GM19452 (cell line): ENCODE measurements around the gene TRAPPC4.
"Not testable (repeated sequence)": the region's sequence is repeated elsewhere in the genome, so short reads cannot be mapped to it uniquely, and the experiment has no call there.

Experiments
- ATAC-seq: cut with Tn5 transposase; IDR thresholded peaks from one replicate; pipeline ENCODE4 v1.9.1; 2021; ENCODE audit not compliant: unreplicated experiment

Gene TRAPPC4, protein sequence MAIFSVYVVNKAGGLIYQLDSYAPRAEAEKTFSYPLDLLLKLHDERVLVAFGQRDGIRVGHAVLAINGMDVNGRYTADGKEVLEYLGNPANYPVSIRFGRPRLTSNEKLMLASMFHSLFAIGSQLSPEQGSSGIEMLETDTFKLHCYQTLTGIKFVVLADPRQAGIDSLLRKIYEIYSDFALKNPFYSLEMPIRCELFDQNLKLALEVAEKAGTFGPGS

DNA sequence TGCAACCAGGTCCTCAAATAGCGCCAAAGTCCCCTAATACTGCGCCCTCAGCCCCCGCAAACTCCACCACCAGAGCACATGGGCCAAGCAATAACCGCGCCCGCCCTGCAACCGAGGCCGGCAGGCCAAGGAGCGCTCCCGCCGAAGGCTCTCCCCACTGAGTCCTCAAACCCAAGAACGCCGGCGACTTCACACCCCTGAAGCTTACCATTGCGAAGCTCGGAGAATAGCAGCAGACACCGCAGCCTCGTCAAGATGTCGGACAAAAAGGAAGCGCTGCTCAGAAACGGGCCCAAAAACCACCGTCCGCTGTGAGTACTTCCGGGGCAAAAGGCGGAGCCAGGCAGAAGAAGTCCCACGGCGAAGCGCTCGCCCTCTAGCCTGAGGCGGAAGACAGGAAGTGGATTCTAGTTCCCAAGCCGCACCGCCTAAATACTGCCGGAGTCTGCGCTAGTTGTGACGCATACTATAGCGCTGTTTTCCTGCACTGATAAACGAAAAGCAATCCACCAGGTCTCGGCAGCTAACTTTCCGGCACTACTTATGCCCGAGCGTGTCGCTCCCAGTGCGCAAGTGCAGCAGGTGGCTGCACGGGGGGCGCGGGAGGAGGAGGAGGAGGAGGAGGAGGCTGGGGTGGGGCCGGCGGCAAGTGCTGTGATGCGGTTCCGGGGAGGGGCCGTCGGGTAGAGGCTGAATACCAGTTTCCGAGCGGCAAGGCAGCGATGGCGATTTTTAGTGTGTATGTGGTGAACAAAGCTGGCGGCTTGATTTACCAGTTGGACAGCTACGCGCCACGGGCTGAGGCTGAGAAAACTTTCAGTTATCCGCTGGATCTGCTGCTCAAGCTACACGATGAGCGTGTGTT, at the start of gene TRAPPC4, which contains the start of gene RPS25:
Gene TRAPPC4, plus strand, starts transcription at position 693 of the 865 bp plus-strand sequence. Its CDS starts 30 bp downstream, at position 723.
Gene RPS25, minus strand, starts transcription at position 270 of the 865 bp plus-strand sequence. Its CDS starts 59 bp downstream, at position 211.
- ATAC-seq: peak; percentile 82

DNA sequence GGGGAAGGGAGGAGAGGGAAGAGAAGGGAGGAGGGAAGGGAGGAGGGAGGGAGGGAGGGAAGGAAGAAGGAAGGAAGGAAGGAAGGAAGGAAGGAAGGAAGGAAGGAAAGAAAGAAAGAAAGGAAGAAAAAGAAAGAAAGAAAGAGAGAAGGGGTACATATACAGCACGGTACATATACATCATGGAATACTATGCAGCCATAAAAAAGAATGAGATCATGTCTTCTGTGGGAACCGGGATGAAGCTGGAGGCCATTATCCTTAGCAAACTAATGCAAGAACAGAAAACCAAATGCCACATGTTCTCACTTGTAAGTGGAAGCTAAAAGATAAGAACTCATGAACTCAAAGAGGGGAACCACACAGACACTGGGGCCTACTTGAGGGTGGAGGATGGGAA, 49.1 kb upstream of the TRAPPC4 start:
- not testable (repeated sequence) for ATAC-seq

DNA sequence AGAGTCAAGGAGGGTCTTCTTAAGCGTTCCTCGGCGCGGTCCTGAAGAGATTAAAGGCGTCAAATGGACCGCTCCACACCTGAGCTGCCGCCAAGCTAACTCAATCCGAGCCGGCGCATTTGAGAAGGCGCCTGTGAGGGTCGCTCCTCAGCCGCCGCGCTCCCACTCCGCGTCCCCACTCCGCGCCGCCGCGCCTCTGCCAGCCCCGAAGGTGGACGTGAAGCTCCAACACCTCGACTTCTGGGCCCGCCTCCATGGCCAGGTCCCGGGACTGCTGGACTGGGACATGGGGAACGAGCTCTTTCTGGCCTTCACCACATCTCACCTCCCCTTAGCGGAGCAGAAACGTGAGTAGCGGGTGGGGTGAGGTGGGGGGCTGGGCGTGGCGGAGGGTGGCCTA, 46.9 kb upstream of the TRAPPC4 start, which contains the start of gene FOXR1:
Gene FOXR1, plus strand, starts transcription at position 116 of the 400 bp plus-strand sequence. Its CDS starts 171 bp downstream, at position 287.
- no peak for ATAC-seq

DNA sequence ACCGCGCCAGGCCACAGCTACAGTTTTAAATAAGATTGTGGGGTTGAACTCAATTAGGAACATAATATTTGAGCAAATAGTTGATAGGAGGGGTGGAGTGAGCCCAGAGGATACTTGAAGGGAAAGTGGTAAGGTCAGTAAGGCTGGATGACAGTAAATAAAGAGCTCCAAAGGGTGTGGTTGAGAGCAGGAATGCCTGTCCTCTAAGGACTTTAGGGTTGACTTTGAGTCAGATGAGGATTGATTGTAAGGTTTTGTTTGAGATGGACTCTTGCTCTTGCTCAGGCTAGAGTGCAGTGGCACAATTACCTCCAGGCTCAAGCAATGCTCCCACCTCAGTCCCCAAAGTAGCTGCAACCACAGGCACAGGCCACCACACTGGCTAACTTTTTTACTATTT, 44.6 kb upstream of the TRAPPC4 start:
- ATAC-seq: no peak

DNA sequence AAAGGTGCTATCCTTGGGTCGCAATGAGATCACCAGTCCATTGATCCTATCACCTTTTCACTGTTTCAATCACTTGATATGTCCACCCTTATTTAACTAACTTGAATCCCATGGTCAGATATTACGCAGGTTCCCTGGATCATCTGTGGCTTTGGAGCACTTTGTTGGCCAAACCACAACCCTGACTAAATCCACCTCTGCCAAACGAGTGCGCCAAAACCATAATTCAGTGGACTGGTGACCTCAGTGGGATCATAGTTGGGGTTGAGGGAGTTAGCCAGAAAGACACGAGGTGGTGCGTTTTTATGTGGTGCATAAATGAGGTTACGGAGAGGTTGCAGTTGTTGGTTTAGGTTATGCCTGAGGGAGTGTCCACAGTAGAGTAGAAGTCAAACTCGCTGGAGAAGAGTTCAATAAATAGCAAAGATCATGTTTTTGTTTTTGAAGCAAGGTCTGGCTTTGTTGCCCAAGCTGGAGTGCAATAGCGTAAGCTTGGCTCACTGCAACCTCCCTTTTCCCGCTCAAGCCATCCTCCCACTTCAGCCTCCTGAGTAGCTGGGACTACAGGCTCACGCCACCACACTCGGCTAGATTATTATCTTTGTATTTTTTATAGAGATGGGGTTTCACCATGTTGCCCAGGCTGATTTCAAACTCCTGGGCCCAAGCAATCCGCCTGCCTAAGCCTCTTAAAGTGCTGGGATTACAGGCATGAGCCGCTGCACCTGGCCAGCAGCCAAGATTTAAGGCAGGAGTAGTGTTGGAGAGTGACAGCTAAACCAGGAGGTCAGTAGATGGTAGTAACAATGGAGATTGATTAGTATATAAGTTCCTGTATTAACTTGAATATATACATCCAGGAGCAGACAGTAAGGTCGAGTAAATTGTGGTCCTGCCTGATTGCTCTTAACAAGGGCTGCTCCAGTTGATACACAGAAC, 42.5 kb upstream of the TRAPPC4 start:
- ATAC-seq: no peak

DNA sequence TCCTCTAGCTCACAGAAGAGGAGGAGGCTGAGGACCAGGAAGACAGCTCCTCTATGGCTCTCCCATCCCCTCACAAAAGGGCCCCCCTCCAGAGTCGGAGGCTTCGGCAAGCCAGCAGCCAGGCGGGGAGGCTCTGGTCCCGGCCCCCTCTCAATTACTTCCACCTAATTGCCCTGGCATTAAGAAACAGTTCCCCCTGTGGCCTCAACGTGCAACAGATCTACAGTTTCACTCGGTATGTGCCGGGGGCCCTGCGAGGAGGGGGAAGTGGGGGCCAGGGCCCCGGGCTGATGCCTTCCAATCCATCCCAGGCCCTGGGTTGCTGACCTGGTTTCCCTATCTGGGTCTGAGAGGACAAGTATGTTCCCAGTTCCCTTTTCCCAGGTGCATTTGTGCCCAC, 39.1 kb upstream of the TRAPPC4 start:
- ATAC-seq: no peak

DNA sequence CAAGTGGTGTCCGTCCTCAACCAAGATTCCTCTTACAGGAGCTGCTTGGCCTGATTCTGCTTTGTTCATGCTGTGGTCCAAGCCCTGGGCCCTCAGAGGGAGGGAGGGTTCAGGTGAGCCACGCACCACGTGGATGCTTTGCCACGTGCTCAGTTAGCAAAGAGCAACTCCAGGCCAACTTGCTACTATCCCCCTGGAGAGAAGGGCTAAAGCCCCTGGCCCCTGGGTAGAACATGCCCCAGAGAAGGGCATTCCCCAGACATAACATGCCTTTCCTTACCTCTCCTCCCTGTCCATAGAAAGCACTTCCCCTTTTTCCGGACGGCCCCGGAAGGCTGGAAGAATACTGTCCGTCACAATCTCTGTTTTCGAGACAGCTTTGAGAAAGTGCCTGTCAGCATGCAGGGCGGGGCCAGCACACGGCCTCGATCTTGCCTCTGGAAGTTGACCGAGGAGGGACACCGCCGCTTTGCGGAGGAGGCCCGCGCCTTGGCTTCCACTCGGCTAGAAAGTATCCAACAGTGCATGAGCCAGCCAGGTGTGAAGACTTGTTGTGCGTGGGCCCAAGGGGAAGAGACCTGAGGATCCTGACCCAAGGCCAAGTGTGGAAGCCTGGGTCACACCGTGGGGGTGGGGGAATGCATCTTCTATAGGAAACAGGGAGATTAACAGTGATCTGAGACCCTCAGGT, 38.2 kb upstream of the TRAPPC4 start:
- ATAC-seq: no peak

DNA sequence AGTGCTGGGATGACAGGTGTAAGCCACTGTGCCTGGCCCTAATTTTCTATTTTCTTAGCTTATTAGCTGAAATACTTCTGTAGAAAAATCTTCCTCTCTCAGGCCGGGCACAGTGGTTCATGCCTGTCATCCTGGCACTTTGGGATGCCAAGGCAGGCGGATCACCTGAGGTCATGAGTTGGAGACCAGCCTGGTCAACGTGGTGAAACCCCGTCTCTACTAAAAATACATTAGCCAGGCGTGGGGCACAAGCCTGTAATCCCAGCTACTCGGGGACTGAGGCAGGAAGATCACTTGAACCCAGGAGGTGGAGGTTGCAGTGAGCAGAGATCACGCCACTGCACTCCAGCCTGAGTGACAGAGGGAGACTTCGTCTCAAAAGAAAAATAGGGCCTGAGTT, 34.2 kb upstream of the TRAPPC4 start:
- not testable (repeated sequence) for ATAC-seq

DNA sequence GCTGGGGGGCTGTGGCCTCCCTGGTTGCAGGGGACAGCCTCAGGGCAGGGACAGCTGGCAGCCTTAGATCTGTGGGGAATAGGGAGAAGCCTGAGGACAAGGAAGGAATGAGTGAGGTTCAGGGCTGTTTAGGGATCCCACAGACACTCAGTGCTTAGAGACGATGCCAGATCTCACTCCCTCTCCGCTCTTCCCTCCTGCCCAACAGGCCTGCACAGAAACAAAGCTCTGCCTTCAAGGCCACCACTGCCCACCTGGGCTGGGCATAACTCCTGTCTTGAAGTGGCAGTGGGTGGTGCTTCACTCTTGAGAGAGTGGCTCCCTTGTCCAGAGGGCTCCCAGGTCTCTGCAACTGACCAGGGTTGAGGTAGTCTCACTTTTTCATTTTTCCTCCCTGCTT, 33.7 kb upstream of the TRAPPC4 start:
- no peak for ATAC-seq

DNA sequence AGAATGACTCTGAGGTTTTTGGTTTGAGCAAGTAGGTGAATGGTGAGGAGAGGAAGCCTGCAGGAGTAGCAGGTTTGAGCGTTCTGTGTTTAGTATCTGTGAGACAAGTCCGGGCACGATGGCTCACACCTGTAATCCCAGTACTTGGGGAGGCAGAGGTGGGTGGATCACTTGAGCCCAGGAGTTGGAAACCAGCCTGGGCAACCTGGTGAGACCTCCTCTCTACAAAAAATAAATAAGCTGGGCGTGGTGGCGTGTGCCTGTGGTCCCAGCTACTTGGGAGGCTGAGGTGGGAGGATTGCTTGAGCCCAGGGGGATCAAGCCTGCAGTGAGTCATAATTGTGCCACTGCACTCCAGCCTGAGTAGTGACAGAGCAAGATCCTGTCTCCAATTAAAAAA, 30.3 kb upstream of the TRAPPC4 start:
- ATAC-seq: no peak

DNA sequence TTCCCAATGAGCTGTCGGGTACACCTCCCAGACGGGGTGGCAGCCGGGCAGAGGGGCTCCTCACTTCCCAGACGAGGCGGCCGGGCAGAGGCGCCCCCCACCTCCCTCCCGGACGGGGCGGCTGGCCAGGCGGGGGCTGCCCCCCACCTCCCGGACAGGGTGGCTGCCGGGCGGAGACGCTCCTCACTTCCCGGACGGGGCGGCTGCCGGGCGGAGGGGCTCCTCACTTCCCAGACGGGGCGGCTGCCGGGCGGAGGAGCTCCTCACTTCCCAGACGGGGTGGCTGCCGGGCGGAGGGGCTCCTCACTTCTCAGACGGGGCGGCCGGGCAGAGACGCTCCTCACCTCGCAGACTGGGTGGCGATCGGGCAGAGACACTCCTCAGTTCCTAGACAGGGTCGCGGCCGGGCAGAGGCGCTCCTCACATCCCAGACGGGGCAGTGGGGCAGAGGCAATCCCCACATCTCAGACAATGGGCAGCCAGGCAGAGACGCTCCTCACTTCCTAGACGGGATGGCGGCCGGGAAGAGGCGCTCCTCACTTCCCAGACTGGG, 27.0 kb upstream of the TRAPPC4 start:
- not testable (repeated sequence) for ATAC-seq

DNA sequence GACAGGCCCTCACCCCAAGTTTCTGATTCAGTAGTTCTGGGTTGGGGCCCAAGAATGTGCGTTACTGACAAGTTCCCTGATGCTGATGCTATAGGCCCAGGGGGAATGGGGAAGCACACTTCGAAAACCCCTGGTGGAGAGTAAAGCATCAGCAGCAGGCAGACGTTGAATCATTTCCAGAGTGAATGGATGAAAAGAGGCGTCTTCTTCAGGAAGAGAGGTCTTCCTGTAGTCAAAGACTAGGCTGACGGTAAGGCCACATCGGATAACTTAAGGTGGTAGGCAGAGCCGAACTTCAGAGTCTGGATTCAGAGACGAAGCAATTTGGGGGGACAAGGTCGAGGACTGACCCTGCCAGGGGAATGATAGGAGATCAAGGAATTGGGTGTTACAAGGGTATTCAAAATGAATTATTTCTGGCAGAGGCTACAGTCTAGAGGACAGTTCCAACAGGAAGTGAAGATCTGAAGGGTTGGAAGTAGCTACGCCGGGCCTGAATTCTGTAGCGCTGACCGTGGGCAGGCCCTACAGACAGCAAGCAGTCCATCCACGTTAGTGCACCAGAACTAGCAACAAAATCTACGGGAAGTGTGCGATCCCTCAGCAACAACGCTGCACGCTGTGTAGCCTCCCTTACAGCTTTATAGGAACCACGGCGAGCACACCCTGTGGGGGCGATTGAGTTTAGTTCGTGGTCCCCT, 21.5 kb upstream of the TRAPPC4 start:
- ATAC-seq: no peak

DNA sequence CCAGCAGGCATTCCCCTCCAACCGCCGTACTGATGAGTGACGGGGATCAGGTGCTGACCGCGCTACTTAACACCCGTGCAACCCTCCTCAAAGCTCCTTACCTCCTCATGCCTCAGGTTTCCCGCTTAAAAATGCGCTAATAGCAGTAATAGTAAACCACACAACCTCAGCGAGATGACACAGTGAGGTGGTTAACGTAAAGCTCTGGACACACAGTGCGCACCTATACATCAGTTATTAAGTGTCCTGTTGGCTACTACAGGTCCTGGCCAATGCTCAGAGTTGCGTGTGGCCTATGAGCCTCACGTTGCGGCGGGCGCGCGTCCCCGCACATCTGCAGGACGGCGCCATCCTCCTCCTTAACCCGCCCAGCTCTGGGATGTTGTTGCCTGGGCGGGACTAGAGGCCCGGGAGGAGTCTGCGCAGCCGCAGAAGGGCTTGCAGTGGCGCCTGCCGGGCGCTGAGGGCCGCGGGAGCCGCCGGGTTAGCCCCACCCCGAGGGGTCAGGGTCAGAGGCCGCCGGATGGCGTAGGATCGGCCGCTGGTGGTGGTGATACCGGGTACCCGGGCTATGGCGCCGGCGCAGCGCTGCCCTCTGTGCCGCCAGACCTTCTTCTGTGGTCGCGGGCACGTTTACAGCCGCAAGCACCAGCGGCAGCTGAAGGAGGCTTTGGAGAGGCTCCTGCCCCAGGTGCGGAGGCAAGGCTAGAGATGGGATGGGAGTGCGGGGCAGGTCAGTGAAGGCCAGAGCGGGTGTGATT, 20.8 kb upstream of the TRAPPC4 start, which contains the start of gene CENATAC:
Gene CENATAC, plus strand, starts transcription at position 512 of the 761 bp plus-strand sequence. Its CDS starts 60 bp downstream, at position 572.
- peak; percentile 89 for ATAC-seq

DNA sequence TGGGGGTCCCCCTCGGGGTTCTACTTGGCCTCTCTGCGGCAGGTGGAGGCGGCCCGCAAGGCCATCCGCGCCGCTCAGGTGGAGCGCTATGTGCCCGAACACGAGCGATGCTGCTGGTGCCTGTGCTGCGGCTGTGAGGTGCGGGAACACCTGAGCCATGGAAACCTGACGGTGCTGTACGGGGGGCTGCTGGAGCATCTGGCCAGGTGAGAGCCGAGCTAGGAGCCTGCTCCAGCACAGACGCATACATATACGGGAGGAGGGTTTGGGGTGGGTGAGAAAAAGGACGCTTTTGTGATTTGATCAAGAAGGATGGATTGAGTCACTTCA, 20.2 kb upstream of the TRAPPC4 start:
- no peak for ATAC-seq

DNA sequence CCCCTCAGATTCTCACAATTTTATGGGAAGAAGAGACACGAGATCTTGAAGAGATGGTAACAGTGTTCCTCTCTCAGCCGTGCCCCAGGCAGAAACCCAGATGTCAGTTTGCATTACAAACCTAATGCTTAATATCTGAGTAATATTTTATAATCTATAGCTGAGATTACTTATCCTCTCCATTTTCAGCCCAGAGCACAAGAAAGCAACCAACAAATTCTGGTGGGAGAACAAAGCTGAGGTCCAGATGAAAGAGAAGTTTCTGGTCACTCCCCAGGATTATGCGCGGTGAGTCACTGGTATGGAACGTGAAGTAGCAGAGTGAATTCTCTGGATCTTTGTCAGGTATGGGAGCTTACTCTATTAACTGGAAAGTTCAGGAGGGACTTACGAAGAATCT, 19.7 kb upstream of the TRAPPC4 start:
- no peak for ATAC-seq

DNA sequence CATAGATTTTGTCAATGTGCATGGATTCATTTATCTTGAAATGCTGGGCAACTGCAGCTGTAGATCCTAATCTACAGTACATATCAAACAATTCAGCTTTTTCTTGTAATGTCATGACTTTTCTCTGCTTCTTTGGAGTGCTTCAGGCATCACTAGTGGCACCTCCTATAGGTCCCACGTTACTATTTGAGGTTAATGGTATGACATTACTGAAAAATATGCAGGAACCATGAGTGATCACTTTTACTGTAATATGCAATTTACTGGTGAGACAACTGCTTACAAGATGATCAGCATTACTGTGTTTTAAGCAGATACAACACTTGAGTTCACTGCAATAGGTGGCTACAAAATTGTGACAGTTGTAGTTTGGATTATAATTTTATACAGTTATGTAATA, 17.7 kb upstream of the TRAPPC4 start:
- ATAC-seq: no peak

DNA sequence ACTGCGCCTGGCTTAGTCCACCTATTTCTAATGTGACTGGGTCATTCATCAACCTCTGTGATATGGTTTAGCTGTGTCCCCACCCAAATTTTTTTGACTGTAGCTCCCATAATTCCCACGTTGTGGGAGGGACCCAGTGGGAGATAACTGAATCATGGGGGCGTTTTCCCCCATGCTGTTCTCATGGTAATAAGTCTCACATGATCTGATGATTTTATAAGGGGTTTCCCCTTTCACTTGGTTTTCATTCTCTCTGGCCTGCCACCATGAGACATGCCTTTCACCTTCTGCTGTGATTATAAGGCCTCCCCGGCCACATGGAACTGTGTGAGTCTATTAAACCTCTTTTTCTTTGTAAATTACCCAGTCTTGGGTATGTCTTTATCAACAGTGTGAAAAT, 11.9 kb upstream of the TRAPPC4 start:
- ATAC-seq: no peak

DNA sequence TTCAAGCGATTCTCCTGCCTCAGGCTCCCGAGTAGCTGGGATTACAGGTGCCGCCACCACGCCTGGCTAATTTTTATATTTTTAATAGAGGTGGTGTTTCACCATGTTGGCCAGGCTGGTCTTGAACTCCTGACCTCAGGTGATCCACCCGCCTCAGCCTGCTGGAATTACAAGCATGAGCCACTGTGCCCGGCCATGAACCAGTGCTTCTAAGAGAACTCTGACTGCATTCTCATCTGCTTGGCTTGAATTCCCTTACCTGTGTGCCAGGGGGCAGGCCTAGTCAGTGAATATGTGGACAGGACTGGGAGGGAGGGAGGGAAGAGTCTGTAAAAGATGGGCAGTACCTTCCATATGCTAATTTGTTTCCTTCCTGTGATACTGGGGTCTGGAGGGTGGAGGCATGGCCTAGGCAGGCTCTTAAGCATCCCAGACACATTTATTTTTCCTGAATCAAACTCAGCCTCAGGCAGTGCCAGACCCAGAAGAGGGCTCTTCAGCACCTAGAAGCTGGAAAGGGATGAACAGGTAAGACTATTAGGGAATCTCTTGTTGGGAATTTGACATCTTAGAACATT, 7.0 kb upstream of the TRAPPC4 start:
- no peak for ATAC-seq
